Esophagus squamous epithelium (tissue), 5 donors: ENCODE results near the gene FST. TPM values are rescaled to one million over a fixed set of nuclear protein-coding genes. Genes with fewer than 3 reads are reported as not detected.

ENCODE experiments used
- DNase-seq: peaks from one replicate; lab custom pipeline; 2025; lab: John Stamatoyannopoulos, UW
- H3K27ac ChIP-seq, 4 donors: fragments of 200-600 bp; sonication (generic); one replicate each; pipeline ENCODE4 v1.5.1; 2016 to 2019; ENCODE audit warnings: mild to moderate bottlenecking in 1 of 4
- H3K27me3 ChIP-seq, 4 donors: fragments of 200-600 bp; sonication (generic); 1 replicate in 3 of 4; 2 replicates in 1 of 4; pipeline versions ENCODE4 v1.5.1 to v1.6.0; 2017 to 2021; ENCODE audit warnings: antibody characterized with exemption in 1 of 4
- H3K36me3 ChIP-seq, 3 donors: fragments of 200-600 bp; sonication (generic); one replicate each; pipeline ENCODE4 v1.5.1; 2016 to 2019
- H3K4me1 ChIP-seq, 3 donors: fragments of 200-600 bp; sonication (generic); one replicate each; pipeline ENCODE4 v1.5.1; 2017 to 2019
- H3K4me3 ChIP-seq, 4 donors: fragments of 200-600 bp; sonication (generic); 1 replicate in 3 of 4; 2 replicates in 1 of 4; pipeline ENCODE4 v1.5.1; 2016 to 2019; ENCODE audit warnings: mild to moderate bottlenecking in 2 of 4, moderate library complexity in 1 of 4
- H3K9me3 ChIP-seq, 3 donors: fragments of 200-600 bp; sonication (generic); one replicate each; pipeline ENCODE4 v1.5.1; 2016 to 2019
- POLR2A ChIP-seq, 4 donors: fragments of 450-650 bp; IDR thresholded peaks; one replicate each; pipeline ENCODE4 v1.6.1; 2017; ENCODE audit warnings: antibody characterized with exemption in 4 of 4, mild to moderate bottlenecking in 4 of 4, moderate library complexity in 3 of 4
- WGBS, 2 donors: methylation state at CpG; one replicate each; pipeline ENCODE4 v1.1.5; 2018; 5-methylcytosine and 5-hydroxymethylcytosine counted together
- intact Hi-C: fragments of 100-400 bp; cut with DNase I; formaldehyde crosslinking; loops from one replicate; pipeline ENCODE4 v1.15.0; 2022
- total RNA-seq, 4 donors: library from RNA; depleted of rRNA; stranded (reverse); fragments of >200 nt; gene quantifications; one replicate each; pipeline ENCODE4 v1.1.0, GENCODE V29; 2016
- TF ChIP-seq, protein P1 (sequence below), 6 experiments: fragments of 450-650 bp in 4 of 6; fragments of 200-600 bp in 2 of 6; sonication (generic) in 2 of 6; IDR thresholded peaks; one replicate each; pipeline ENCODE4 v1.5.1; 2016 to 2019; ENCODE audit warnings: antibody characterized with exemption in 6 of 6, mild to moderate bottlenecking in 4 of 6, moderate library complexity in 4 of 6
- donor health status: DM: yes; HTN: yes; CAD: no.

FST gene
- total RNA-seq, 4 donors from 2014 or later: 1.6 to 11.3 (median 3.3) TPM

- intact Hi-C loops: no loop called here
- no peaks in the 10 kb centered on the region for H3K36me3 ChIP-seq
Measured at GRCh38 chr5:53456366-53456765, 24.1 kb upstream of the FST start.

DNA sequence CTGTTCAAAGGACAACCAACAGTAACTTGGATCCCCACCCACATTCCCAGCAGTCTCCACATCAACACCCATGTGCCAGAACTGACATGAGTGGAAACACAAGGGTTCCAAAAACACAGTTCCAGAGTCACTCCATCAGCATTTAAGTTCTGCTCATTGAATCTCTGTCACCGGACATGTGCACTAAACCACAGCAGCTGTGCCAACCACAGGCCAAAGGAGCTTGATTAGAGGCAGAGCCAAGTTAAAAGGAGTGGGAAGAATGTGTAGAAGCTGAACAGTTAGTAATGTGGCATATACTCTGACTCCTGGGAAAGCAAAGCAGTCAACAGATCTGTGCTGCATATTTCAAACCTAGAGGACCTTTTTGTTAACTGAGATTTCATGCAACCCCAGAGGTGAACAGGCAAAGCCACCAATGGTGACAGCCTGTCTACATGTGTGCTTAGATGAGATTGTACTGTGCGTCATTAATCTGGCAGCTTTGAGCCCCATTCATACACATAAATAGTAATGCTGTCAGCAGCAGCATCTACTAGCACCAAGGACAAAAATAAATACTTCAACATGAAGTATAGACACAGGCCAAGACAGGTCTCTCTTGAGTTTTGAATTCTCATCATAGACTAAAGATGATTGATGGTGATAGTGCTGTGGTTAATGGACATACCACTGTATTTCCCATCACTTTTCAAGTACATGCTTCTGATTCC, 16.4 kb upstream of the FST start:
- no peak overlapping the region for H3K4me3 ChIP-seq
- WGBS, 2 donors: 80 to 100% methylated on average over 1 to 2 of the region's 2 CpGs
- no peak overlapping the region for H3K27ac ChIP-seq
- no peak for DNase-seq
- H3K9me3 ChIP-seq: no peaks in the 10 kb centered on the region
- intact Hi-C loops: no loop called here
- no peaks in the 10 kb centered on the region for H3K4me1 ChIP-seq
- no peaks in the 10 kb centered on the region for H3K27me3 ChIP-seq
- TF ChIP-seq, protein P1, sequence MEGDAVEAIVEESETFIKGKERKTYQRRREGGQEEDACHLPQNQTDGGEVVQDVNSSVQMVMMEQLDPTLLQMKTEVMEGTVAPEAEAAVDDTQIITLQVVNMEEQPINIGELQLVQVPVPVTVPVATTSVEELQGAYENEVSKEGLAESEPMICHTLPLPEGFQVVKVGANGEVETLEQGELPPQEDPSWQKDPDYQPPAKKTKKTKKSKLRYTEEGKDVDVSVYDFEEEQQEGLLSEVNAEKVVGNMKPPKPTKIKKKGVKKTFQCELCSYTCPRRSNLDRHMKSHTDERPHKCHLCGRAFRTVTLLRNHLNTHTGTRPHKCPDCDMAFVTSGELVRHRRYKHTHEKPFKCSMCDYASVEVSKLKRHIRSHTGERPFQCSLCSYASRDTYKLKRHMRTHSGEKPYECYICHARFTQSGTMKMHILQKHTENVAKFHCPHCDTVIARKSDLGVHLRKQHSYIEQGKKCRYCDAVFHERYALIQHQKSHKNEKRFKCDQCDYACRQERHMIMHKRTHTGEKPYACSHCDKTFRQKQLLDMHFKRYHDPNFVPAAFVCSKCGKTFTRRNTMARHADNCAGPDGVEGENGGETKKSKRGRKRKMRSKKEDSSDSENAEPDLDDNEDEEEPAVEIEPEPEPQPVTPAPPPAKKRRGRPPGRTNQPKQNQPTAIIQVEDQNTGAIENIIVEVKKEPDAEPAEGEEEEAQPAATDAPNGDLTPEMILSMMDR (IDR thresholded peaks at IDR 0.05): no peak
- TF ChIP-seq POLR2A (IDR thresholded peaks at IDR 0.05): no peak
- no peaks in the 10 kb centered on the region for H3K36me3 ChIP-seq

More at GRCh38 chr5:53456366-53456765, 24.1 kb upstream of the FST start:
- Histone ChIP-seq H3K27ac (no peak overlapping the region), H3K27me3 (peaks cover 0 to 4% (median 0%) of the 10 kb centered on the region in 4 donors), H3K4me3 (no peak overlapping the region), H3K4me1 (no peaks in the 10 kb centered on the region), H3K9me3 (no peaks in the 10 kb centered on the region)
- WGBS, 2 donors: 24 to 41% methylated on average over 2 of the region's 2 CpGs
- DNase-seq: no peak
- no peak for TF ChIP-seq POLR2A (IDR thresholded peaks at IDR 0.05)
- TF ChIP-seq, protein P1 (IDR thresholded peaks at IDR 0.05): no peak

DNA sequence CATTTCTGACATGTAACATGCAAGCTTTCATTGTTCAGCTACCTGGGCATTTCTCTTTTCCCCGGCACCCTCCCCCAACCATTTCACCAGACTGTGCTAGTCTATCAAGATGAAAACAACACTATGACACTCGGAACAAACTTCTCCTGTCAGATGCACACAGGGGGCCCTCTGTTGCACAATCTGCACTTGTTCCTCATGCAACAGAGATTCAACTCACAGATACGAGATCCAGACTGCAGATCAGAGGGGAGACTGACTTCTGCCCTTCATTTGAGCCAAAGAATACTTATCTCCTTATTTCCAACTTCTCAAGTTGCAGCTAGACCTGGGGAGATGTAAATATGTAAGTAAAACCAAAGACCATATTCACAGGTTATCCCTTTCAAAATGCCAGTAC, 15.7 kb upstream of the FST start:
- Histone ChIP-seq H3K4me3 (no peak overlapping the region), H3K36me3 (no peaks in the 10 kb centered on the region), H3K27me3 (no peaks in the 10 kb centered on the region), H3K27ac (no peak overlapping the region), H3K9me3 (no peaks in the 10 kb centered on the region), H3K4me1 (no peaks in the 10 kb centered on the region)
- no peak for TF ChIP-seq POLR2A (IDR thresholded peaks at IDR 0.05)
- TF ChIP-seq, protein P1 (IDR thresholded peaks at IDR 0.05): no peak
- DNase-seq: no peak
- 55 to 64% methylated on average over 3 of the region's 3 CpGs for WGBS, 2 donors
- intact Hi-C loops: no loop called here

GRCh38 chr5:53469946-53470687, 10.3 kb upstream of the FST start:
- no peaks in the 10 kb centered on the region for H3K9me3 ChIP-seq
- H3K27me3 ChIP-seq: no peaks in the 10 kb centered on the region
- intact Hi-C loops: no loop called here
- WGBS, 2 donors: 56 to 67% methylated on average over 2 of the region's 2 CpGs
- H3K36me3 ChIP-seq: no peaks in the 10 kb centered on the region
- H3K4me1 ChIP-seq: no peaks in the 10 kb centered on the region
- no peak overlapping the region for H3K4me3 ChIP-seq
- no peak for DNase-seq
- H3K27ac ChIP-seq: no peak overlapping the region
- TF ChIP-seq, protein P1 (IDR thresholded peaks at IDR 0.05): no peak
- TF ChIP-seq POLR2A (IDR thresholded peaks at IDR 0.05): no peak

GRCh38 chr5:53472279-53472678, 8.2 kb upstream of the FST start:
- no peaks in the 10 kb centered on the region for H3K27me3 ChIP-seq
- no peak overlapping the region for H3K27ac ChIP-seq
- no peak overlapping the region for H3K4me3 ChIP-seq
- no peaks in the 10 kb centered on the region for H3K36me3 ChIP-seq
- H3K9me3 ChIP-seq: no peaks in the 10 kb centered on the region
- no peak for DNase-seq
- intact Hi-C loops: no loop called here
- TF ChIP-seq, protein P1 (IDR thresholded peaks at IDR 0.05): no peak
- TF ChIP-seq POLR2A (IDR thresholded peaks at IDR 0.05): no peak
- WGBS, 2 donors: 14 to 41% methylated on average over 1 of the region's 1 CpG
- H3K4me1 ChIP-seq: no peaks in the 10 kb centered on the region
